Fibroblast of mammary gland (primary cell): ENCODE data around the gene NUMB.

ENCODE experiments used
- DNase-seq: peaks from one replicate; pipeline ENCODE4 v3.0.0-alpha.2; 2010; ENCODE audit warnings: low read depth
- H3K4me3 ChIP-seq: 2 replicates; pipeline ENCODE4 v1.5.1; 2011; ENCODE audit warnings: low read depth, mild to moderate bottlenecking, low read length, moderate library complexity; ENCODE audit not compliant: control insufficient read depth
- TF ChIP-seq, protein P1 (sequence below): conservative IDR thresholded peaks from 2 replicates; pipeline ENCODE4 v1.5.1; 2011; ENCODE audit warnings: low read depth, low read length, inconsistent platforms; ENCODE audit not compliant: control insufficient read depth, insufficient read depth

NUMB gene

DNA sequence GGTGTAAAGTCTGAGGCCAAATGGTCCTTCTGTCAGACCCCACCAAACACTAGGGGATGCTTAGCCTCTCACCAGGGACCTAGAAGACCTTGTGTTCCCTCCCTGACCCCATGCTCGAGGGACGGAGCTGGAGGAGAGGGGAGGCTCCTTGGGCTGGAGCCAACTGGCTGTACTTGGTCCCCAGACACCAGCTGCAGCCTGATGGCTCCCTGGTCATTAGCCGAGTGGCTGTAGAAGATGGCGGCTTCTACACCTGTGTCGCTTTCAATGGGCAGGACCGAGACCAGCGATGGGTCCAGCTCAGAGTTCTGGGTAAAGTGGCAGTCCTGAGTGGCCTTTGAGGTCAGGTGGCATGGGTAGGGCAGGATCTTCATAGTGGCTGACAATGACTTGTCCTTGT lies 192.0 kb downstream of the NUMB start:
- H3K4me3 ChIP-seq = no peak overlapping the region
- TF ChIP-seq, protein P1, sequence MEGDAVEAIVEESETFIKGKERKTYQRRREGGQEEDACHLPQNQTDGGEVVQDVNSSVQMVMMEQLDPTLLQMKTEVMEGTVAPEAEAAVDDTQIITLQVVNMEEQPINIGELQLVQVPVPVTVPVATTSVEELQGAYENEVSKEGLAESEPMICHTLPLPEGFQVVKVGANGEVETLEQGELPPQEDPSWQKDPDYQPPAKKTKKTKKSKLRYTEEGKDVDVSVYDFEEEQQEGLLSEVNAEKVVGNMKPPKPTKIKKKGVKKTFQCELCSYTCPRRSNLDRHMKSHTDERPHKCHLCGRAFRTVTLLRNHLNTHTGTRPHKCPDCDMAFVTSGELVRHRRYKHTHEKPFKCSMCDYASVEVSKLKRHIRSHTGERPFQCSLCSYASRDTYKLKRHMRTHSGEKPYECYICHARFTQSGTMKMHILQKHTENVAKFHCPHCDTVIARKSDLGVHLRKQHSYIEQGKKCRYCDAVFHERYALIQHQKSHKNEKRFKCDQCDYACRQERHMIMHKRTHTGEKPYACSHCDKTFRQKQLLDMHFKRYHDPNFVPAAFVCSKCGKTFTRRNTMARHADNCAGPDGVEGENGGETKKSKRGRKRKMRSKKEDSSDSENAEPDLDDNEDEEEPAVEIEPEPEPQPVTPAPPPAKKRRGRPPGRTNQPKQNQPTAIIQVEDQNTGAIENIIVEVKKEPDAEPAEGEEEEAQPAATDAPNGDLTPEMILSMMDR = no peak
- DNase-seq = no peak

DNA sequence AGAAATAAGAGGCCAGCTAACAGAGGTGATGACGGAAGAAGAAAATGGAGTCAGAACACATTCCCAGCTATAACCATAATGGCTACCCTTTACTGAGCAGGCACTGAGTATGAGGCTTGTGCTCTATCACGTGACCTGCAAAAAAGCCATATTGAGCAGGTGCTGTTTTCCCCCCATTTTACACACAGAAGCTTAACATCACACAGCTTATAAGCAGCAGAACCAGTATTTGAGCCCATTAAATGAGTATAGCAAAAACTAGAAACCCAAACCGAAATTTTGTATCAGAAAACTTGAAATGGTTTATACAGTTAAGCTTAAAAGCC lies 192.7 kb downstream of the NUMB start:
- DNase-seq = no peak
- H3K4me3 ChIP-seq = no peak overlapping the region
- TF ChIP-seq, protein P1 = no peak

DNA sequence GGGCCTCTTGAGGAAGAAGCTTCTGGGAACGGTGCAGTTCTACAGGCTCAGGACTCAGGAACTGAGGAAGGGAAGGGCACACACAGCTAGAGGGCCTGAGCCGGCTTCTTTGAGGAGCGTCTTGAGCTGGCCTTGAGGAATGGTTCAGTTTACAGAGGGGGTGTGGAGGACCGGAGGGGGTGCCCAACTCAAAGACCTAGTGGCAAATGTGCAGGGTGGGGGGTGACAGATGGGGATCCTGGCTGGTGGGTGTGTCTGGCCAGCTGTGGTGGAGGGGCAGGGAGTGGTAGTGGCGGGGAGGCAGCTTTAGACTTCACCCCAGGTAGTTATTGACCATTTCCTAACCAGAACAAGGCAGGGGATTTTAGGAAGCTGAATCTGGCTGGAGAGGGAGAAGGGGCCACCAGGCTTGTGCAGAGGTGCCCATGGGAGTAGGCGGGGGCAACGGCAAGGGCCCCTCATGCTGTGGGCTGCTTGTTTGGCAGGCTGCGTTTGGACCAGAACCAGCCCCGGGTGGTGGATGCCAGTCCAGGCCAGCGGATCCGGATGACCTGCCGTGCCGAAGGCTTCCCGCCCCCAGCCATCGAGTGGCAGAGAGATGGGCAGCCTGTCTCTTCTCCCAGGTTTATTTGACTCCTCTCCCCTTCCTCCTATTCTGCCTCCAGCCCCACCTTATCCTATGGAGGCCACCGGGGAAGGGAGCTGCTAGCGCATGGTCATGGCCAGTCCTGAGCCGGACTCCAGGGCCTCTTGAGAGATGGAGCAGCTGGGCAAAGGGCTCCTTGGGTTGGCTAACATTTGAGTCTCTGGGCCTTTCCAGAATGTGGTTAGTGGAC lies 193.2 kb downstream of the NUMB start:
- H3K4me3 ChIP-seq = no peak overlapping the region
- no peak for DNase-seq
- TF ChIP-seq, protein P1 = no peak

DNA sequence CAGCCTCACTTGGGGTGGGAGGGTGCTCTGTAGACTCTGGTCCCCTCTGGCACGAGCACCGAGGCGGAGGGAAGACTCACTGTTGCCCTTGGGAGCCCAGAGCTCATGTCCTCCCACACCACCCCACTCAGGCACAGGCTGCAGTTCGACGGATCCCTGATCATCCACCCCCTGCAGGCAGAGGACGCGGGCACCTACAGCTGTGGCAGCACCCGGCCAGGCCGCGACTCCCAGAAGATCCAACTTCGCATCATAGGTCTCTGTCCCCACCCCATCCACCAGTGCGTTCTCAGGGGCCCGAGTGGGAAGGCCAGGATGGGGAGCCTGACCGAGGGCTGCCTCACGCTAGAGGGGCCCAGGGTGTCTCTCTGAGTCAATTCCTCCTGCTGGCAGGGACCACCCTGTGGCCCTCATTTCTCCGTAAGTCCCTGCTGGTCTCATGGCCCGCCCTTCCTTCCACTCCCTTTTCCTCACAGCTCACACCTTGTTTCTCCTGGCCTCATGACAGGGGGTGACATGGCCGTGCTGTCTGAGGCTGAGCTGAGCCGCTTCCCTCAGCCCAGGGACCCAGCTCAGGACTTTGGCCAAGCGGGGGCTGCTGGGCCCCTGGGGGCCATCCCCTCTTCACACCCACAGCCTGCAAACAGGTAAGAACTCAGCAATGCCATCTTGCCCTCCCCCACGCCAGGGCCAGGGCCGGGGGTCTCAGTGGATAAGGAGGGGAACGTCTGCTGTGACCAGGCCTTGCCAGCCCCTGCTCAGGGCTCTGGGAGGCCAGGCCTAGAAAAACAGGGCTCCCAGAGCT lies 194.1 kb downstream of the NUMB start:
- TF ChIP-seq, protein P1 = no peak
- no peak overlapping the region for H3K4me3 ChIP-seq
- no peak for DNase-seq

DNA sequence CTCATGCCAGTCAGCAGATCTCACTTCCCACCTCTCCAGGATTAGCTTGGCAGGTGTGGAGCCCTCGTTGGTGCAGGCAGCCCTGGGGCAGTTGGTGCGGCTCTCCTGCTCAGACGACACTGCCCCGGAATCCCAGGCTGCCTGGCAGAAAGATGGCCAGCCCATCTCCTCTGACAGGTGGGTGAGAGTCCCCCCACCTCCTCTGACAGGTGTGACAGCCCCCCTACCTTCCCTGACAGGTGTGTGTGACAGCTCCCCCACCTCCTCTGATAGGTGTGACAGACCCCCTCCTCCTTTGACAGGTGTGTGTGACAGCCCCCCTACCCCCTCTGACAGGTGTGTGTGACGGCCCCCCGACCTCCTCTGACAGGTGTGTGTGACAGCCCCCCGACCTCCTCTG lies 194.7 kb downstream of the NUMB start:
- TF ChIP-seq, protein P1 = no peak
- H3K4me3 ChIP-seq = no peak overlapping the region
- DNase-seq = no peak

DNA sequence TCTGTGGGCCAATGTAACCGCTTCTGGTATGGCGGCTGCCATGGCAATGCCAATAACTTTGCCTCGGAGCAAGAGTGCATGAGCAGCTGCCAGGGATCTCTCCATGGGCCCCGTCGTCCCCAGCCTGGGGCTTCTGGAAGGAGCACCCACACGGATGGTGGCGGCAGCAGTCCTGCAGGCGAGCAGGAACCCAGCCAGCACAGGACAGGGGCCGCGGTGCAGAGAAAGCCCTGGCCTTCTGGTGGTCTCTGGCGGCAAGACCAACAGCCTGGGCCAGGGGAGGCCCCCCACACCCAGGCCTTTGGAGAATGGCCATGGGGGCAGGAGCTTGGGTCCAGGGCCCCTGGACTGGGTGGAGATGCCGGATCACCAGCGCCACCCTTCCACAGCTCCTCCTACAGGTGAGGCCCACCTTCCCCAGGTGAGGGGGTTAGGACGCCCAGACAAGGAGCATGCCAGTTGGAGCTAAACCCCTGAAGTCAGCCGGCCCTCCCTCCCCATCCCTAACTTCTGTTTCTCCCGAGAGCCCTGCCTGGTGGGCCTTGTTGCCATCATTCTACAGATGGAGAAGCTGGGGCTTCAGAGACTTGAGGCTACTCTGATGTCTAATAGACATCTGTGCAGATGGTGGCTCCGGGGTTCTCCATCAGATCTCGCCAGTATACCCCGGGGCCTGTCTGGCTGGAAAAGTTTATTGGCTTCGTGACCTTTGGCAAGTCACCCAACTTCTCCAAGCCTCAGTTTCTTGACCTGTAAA lies 195.7 kb downstream of the NUMB start:
- TF ChIP-seq, protein P1 = no peak
- DNase-seq = no peak
- no peak overlapping the region for H3K4me3 ChIP-seq
